Liver (tissue), 3 donors: ENCODE measurements around the gene TCAIM.

Experiments
- GABPA ChIP-seq, 2 donors: IDR thresholded peaks in 1 of 2; conservative IDR thresholded peaks in 1 of 2; 2 replicates each; pipeline ENCODE4 v1.6.1; 2016; ENCODE audit warnings: antibody characterized with exemption in 2 of 2, mild to moderate bottlenecking in 1 of 2, moderate library complexity in 1 of 2
- JUND ChIP-seq, 2 donors: IDR thresholded peaks; 2 replicates each; pipeline ENCODE4 v1.6.1; 2016; ENCODE audit warnings: antibody characterized with exemption in 2 of 2
- NR2F2 ChIP-seq: IDR thresholded peaks from 2 replicates; pipeline ENCODE4 v1.6.1; 2016; ENCODE audit warnings: antibody characterized with exemption
- RAD21 ChIP-seq, 2 donors: IDR thresholded peaks; 2 replicates each; pipeline ENCODE4 v1.6.1; 2016; ENCODE audit warnings: antibody characterized with exemption in 2 of 2, mild to moderate bottlenecking in 2 of 2
- RXRA ChIP-seq, 2 donors: IDR thresholded peaks; 2 replicates each; pipeline ENCODE4 v1.6.1; 2017 to 2018; ENCODE audit warnings: antibody characterized with exemption in 2 of 2, mild to moderate bottlenecking in 1 of 2
- SP1 ChIP-seq: IDR thresholded peaks from 2 replicates; pipeline ENCODE4 v1.6.1; 2018; ENCODE audit warnings: antibody characterized with exemption, mild to moderate bottlenecking
- YY1 ChIP-seq: IDR thresholded peaks from 2 replicates; pipeline ENCODE4 v1.6.1; 2016; ENCODE audit warnings: antibody characterized with exemption, mild to moderate bottlenecking
- TF ChIP-seq, protein P1 (sequence below): fragments of 150-350 bp; IDR thresholded peaks from 2 replicates; pipeline ENCODE4 v1.5.1; 2017; ENCODE audit warnings: improper control_type of control experiment, low read depth, low read length; ENCODE audit not compliant: missing input control
- TF ChIP-seq, protein P2 (sequence below): IDR thresholded peaks from 2 replicates; pipeline ENCODE4 v1.6.1; 2016; ENCODE audit warnings: antibody characterized with exemption
- donor health status: healthy.
- donor health status: healthy.

DNA sequence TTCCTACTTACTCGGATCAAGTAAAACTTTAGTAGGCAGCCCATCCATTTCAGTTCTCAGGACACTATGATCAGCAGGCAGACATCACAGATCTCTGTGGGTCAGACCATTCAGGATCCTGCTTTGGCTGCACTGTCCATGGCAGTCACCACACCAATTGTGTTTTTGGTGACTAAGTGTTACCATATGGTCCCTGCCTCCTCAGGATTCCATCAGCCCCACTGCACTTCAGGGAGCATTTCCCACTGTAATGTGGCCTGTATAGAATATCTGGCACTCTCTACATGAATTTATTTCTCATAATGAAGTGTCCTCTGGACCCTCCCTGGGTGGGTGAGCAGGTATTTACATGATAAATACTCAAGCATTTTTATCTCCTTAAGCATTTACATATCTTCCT is 97.6 kb downstream of the TCAIM start:
- no peak for TF ChIP-seq RXRA (IDR thresholded peaks at IDR 0.05)
- TF ChIP-seq, protein P1, sequence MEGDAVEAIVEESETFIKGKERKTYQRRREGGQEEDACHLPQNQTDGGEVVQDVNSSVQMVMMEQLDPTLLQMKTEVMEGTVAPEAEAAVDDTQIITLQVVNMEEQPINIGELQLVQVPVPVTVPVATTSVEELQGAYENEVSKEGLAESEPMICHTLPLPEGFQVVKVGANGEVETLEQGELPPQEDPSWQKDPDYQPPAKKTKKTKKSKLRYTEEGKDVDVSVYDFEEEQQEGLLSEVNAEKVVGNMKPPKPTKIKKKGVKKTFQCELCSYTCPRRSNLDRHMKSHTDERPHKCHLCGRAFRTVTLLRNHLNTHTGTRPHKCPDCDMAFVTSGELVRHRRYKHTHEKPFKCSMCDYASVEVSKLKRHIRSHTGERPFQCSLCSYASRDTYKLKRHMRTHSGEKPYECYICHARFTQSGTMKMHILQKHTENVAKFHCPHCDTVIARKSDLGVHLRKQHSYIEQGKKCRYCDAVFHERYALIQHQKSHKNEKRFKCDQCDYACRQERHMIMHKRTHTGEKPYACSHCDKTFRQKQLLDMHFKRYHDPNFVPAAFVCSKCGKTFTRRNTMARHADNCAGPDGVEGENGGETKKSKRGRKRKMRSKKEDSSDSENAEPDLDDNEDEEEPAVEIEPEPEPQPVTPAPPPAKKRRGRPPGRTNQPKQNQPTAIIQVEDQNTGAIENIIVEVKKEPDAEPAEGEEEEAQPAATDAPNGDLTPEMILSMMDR, result no peak
- TF ChIP-seq RAD21 (IDR thresholded peaks at IDR 0.05), result no peak
- TF ChIP-seq GABPA (IDR thresholded peaks at IDR 0.05 in 1 of 2, conservative IDR thresholded peaks at IDR 0.05 in 1 of 2), result no peak
- TF ChIP-seq NR2F2, result no peak
- TF ChIP-seq SP1, result no peak
- TF ChIP-seq YY1, result no peak
- TF ChIP-seq, protein P2, sequence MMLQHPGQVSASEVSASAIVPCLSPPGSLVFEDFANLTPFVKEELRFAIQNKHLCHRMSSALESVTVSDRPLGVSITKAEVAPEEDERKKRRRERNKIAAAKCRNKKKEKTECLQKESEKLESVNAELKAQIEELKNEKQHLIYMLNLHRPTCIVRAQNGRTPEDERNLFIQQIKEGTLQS, result no peak
- TF ChIP-seq JUND (IDR thresholded peaks at IDR 0.05), result no peak
